KG1 (cell line): ENCODE measurements around the gene TBX15.

Source experiments
- DNase-seq: peaks from one replicate; lab custom pipeline; 2025; lab: John Stamatoyannopoulos, UW

Gene TBX15

DNA sequence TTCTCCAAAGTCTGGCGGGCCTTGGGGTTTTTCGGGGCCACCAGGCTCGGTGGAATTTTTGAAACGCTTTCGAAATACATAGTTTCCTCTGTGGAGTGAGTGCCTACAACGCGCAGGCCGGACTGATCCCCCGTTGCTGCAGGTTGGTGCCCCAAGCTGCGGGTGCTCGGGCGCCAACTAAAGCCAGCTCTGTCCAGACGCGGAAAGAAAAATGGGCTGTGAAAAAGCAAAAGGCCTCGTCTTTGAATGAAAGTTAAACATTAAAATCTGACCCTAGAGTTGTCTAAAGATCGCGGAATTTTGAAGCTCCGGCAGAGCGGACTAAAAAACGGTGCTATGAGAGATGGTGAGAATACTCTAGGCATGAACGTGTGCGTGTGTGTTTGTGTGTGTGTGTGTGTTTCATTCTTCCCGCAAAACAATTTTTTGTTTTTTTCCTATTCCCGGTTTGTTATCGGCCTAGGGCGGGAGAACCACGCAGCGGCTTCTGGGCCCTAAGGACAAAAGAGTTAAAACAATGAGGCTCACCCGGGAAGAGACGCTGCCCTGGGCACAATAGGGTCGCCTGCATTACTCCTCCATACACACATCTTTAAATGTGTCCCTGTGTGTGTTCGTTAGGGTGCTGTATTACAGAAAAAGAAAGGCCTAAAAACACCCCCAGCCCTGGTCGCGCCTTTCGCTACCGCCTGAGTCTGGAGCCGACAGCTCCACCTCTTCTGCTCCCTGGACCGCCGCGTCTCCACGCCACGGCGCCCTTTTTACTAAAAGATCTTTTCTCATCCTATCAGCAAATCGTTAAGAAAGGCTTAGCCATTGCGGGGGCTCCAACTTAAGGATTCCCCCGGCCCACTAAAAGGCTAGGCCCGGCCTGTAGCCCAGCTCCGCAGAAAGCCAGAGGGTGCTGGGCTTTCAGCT, 3.2 kb downstream of the TBX15 start:
- no peak for DNase-seq

DNA sequence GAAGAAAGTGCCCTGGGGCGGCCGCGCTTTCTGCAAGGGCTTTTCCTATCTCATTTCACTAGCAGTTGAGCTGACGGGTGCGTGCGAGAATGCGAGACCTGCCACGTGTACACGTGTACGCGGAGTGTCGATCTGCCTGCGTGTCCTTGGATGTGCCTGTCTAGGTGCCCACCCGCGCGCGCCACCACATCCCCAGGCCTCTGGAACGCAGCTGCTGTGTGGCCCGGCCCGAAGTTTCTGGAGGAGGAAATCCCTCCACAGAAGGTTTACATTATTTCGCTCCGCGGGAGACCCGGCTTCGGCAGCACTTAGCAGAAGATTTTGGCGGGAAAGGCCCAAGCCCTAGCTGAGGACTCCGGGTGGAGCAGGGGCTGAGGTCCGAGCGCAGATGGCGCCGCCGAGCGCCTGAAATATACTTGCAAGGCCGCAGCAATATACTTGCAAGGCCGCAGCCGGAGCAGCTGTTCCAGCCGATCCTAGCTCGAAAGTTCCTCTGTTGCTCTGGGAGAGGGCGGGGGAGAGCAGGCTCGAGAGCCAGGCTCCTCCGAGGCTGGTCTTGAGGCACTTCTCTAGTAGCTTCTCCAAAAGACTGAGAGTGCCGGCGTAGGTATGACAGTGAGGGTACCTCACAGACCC, 3.9 kb downstream of the TBX15 start:
- DNase-seq: no peak

DNA sequence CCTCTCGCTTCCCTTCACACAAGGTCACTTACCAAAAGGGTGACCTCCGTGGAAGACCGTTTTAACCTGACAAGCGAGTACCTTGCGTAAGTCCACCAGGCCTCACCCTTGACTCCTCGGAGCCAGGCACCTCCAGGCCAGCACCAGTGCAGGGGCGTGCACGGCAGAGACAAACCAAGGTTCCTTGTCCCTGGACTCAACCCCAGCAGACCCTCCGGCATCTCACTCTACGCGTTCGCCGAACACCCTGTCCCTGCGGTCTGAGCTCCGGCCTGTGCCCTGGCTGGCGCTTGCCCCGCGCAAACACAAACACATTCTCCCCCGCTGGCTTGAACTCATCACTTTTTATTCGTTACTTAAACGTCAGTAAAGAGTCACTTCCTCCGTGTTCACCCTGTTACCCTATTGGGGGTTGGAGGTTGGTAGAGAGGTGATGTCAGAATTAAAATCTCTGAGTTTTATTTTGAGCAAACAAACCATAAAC, 4.5 kb downstream of the TBX15 start:
- no peak for DNase-seq

DNA sequence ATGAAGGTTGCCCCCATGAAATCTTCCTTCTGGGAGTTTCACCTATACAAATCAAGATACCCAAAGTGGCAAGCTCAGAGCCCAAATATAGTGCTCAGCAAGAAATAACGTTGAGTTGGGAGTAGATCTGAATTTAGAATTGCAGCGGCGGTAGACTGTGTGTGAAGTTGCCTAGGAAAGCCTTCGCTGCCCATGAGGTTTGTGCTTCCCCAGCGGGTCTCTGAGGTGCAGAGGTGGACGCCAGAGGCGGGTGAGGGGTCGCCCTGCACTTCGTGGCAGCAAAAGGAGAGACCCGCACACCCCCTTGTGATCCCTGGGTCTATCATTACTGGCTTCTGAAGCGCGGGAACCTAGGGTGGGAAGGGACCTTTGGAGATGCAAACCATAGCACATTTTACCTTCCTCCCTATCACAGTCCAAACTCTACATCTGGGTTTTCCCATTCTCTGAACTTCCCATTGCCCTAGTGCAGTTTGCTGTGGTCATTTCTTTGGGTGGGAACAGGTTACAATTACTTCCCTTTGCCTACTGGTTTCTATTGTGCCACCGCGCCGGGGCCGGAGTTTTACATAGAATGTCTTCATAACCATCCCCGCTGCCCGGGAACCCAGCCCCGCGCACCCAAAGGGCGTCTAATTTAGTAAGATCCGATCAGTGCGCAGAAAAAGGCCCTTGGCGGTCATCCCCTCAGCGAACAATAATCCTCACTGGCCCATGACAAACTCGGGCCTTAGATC, 5.2 kb downstream of the TBX15 start:
- DNase-seq: no peak

GRCh38 chr1:118982266-118982665, 5.9 kb downstream of the TBX15 start:
- DNase-seq: no peak

GRCh38 chr1:118981436-118981835, 6.7 kb downstream of the TBX15 start:
- no peak for DNase-seq

GRCh38 chr1:118979754-118980575, 8.2 kb downstream of the TBX15 start:
- DNase-seq: no peak

DNA sequence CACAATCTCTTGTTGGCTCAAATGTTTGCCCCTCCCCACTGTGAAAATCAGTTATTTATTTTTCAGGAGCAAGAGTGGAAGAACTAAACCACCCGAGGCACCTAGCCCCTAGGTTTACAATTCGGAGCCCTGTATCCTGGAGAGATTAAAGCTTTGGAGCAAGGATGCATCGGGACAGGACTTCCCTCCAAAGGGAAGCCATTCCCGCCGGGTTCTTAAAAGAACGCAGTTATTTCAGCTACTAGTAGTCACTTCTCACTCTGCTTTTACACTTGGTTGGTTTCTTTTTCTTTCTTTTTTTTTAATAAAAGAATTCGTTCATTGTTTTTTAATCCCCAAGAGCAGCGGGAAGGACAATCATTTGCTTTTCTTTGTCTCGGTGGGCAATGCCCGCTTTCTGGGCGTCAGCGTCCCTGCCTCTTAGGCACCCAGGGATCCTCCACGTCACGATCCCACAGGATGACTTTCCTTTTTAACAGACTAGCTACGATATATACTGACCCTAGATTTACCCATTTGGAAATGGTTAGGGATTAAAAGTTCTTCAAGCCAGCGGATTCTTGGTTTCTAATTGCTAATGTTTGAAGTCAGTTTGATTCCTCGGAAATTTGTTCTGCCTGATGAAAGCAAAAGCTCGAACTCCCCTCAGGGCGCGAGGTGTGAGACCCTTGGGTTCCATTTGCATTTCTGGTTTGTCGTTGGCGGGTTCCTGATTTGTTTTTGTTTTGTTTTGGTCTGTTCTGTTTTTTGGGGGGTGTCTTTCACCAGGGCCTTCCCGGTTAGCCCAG, 9.0 kb downstream of the TBX15 start:
- no peak for DNase-seq

GRCh38 chr1:118977600-118977999, 10.5 kb downstream of the TBX15 start:
- no peak for DNase-seq

DNA sequence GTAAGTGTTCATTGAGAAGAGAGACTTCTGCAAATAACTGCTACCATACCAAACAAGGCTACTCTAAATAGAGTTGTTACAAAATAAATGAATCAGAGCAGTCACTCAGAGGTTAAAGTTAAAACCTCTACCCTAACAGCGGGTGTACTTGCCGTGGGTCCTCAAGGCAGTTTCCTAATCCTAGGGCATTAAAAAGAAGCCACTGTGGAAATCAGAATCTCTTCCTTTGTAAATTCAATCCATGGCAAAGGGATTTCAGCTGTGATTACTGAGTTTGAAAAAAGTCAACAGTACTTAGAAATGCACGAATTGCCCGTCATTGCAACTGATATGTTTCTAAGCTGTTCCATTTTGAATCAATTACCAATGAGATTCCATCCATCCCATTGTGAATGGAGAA, 13.5 kb downstream of the TBX15 start:
- no peak for DNase-seq

- DNase-seq: no peak
Observed at GRCh38 chr1:118973531-118974137, 14.5 kb downstream of the TBX15 start.

GRCh38 chr1:118973032-118973431, 15.1 kb downstream of the TBX15 start:
- no peak for DNase-seq

GRCh38 chr1:118970451-118970850, 17.7 kb downstream of the TBX15 start:
- no peak for DNase-seq

DNA sequence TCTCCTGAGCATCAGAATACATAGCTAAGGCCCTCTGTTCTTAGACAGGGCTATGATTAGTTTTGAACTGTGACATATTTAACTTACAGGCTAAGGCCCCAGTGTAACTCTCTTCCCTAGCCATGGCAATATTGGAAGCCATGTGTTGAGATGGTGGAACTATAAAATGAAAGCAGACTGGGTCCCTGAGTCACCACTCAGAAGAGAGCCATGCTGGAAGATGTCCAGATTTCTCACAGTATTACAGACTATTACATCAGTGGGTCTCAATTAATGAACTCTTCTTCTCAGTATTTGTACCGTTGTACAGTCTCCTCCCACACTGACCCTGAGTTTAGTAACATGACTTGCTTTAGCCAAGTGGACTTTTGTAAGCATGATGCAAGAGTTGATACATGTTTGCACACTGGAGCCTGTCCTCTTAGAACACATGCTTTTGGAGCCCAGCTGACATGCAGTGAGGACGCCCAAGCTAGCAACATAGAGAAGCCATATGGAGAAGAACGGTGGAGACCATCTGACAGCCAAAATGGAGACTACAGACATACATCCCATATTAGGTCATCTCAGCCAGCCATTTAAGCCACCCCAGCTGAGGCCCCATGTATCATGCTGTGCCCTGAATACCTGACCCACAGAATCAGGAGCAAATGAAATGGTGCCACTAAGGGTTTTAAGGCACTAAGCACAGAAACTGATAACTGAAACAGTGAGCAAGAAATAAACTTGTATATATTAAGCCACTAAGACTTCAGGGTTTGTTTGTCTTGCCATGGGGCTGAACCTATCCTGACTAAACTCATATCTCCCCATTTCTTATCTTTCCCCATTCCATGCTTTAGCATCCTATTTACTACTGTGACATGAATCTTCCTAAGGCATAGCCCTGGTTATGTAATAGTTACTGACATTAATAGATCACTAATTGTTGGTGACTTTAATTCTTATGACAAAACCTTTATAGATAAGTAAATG, 24.4 kb downstream of the TBX15 start:
- DNase-seq: no peak

GRCh38 chr1:118963138-118963455, 25.0 kb downstream of the TBX15 start:
- DNase-seq: no peak

- DNase-seq: no peak
Observed at GRCh38 chr1:118961156-118961555, 27.0 kb downstream of the TBX15 start.

DNA sequence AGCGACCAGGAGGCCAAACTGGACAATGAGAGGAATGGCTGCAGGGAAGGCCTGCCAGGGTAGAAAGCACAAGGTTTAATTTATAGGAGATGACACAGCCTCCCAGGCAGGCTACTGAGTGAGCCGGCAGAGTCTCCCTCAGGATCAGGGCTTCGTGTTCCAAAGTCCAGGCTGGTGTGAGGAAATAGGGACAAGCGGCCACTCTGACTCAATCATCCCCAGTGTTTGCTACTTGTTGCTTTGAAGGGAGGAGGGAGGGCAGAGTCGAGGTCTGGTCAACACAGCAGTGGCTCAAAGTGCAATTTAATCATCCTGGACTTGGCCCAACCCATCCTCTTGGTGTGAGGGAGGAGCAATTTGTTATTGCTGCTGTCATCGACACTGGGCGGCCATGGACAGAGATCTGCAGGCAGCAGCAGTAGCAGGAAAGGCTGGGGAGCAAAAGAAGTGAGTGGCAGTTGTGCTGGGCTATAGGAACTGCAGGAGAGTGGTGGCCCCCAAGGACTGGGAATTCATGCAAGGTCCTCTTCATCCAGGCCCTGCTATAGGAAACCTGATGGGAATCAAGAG, 27.5 kb downstream of the TBX15 start:
- no peak for DNase-seq

DNA sequence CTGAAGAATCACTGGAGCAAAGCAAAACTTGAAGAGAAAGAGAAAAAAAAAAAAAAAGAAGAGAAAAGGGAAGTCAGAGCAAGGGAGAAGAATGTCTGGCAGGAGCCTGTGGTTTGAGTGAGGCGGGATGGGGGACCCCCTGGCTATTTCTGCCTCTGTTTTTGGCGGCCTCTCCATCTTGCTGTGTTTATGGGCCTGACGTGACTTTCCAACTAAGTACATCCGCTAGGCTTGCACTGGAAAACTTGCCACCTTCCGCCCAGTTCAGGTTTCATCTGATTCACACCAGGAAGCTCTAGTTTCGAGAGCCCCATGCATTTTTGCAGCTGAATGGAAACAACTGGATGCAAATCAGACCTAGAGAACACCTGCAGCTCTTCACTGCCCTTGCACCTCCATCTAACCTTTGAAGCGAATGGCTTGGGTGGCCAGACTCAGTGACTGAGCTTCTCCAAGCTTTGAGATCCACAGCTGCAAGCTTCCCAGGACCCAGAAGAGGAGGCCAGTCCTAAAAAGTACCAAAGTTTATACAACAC, 28.0 kb downstream of the TBX15 start:
- DNase-seq: no peak
